Progenitor cell of endocrine pancreas (in vitro differentiated cells): ENCODE measurements around the gene DACT2. TPM values are rescaled to one million over a fixed set of nuclear protein-coding genes. Genes with fewer than 3 reads are reported as not detected.

Source experiments
- DNase-seq: peaks from one replicate; pipeline ENCODE4 v3.0.0; 2021; ENCODE audit warnings: low spot score; ENCODE audit not compliant: unreplicated experiment
- H3K27ac Mint-ChIP-seq: 2 replicates; pipeline ENCODE4 v1.8.0; 2021; ENCODE audit warnings: mild to moderate bottlenecking, moderate library complexity, mixed read lengths
- H3K27me3 Mint-ChIP-seq: 2 replicates; pipeline ENCODE4 v1.8.0; 2021; ENCODE audit warnings: mixed read lengths
- H3K36me3 Mint-ChIP-seq: 2 replicates; pipeline ENCODE4 v1.8.0; 2022; ENCODE audit warnings: mixed read lengths; ENCODE audit not compliant: insufficient read depth
- H3K4me1 Mint-ChIP-seq: 2 replicates; pipeline ENCODE4 v1.8.0; 2021; ENCODE audit warnings: low read depth, mixed read lengths
- H3K4me3 Mint-ChIP-seq: 2 replicates; pipeline ENCODE4 v1.8.0; 2021; ENCODE audit warnings: low read depth, mild to moderate bottlenecking, moderate library complexity, mixed read lengths
- H3K9me3 Mint-ChIP-seq: 2 replicates; pipeline ENCODE4 v1.8.0; 2021; ENCODE audit warnings: low read depth, mixed read lengths
- total RNA-seq: library from RNA; stranded (reverse); gene quantifications from 2 replicates; pipeline ENCODE4 v1.2.1, GENCODE V29; 2021
- TF ChIP-seq, protein P1 (sequence below): fragments of 200-600 bp; sonication (generic); IDR thresholded peaks from one replicate; pipeline ENCODE4 v1.5.0; 2021; ENCODE audit warnings: antibody characterized with exemption, mild to moderate bottlenecking; ENCODE audit not compliant: unreplicated experiment

The DACT2 gene
- total RNA-seq, 1 donor from 2014 or later = 33.2 TPM

DNA sequence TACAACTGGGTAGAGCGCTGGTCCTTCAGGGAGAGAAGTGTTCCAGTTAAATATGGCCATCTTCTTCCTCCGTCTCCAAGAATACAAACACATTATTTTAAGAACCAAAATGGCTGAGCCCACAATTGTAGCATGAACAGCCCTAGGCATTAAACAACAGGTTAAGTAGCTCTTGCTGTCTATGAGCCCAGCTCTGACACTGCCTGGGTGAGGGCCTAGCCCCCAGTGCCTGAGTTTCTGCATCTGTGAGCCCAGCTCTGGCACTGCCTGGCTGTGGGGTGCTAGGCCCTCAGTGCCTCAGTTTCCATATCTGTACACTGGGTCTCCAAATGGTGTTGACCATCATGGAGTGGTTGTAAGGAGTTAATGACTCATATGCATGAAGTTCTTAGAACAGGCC lies 24.8 kb upstream of the DACT2 start:
- peaks cover 12% of the 10 kb centered on the region for H3K27me3 Mint-ChIP-seq
- H3K36me3 Mint-ChIP-seq = no peaks in the 10 kb centered on the region
- H3K27ac Mint-ChIP-seq = no peak overlapping the region
- no peak for DNase-seq
- TF ChIP-seq, protein P1, sequence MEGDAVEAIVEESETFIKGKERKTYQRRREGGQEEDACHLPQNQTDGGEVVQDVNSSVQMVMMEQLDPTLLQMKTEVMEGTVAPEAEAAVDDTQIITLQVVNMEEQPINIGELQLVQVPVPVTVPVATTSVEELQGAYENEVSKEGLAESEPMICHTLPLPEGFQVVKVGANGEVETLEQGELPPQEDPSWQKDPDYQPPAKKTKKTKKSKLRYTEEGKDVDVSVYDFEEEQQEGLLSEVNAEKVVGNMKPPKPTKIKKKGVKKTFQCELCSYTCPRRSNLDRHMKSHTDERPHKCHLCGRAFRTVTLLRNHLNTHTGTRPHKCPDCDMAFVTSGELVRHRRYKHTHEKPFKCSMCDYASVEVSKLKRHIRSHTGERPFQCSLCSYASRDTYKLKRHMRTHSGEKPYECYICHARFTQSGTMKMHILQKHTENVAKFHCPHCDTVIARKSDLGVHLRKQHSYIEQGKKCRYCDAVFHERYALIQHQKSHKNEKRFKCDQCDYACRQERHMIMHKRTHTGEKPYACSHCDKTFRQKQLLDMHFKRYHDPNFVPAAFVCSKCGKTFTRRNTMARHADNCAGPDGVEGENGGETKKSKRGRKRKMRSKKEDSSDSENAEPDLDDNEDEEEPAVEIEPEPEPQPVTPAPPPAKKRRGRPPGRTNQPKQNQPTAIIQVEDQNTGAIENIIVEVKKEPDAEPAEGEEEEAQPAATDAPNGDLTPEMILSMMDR = no peak
- H3K4me3 Mint-ChIP-seq = no peak overlapping the region
- peaks cover 16% of the 10 kb centered on the region for H3K4me1 Mint-ChIP-seq
- no peaks in the 10 kb centered on the region for H3K9me3 Mint-ChIP-seq

DNA sequence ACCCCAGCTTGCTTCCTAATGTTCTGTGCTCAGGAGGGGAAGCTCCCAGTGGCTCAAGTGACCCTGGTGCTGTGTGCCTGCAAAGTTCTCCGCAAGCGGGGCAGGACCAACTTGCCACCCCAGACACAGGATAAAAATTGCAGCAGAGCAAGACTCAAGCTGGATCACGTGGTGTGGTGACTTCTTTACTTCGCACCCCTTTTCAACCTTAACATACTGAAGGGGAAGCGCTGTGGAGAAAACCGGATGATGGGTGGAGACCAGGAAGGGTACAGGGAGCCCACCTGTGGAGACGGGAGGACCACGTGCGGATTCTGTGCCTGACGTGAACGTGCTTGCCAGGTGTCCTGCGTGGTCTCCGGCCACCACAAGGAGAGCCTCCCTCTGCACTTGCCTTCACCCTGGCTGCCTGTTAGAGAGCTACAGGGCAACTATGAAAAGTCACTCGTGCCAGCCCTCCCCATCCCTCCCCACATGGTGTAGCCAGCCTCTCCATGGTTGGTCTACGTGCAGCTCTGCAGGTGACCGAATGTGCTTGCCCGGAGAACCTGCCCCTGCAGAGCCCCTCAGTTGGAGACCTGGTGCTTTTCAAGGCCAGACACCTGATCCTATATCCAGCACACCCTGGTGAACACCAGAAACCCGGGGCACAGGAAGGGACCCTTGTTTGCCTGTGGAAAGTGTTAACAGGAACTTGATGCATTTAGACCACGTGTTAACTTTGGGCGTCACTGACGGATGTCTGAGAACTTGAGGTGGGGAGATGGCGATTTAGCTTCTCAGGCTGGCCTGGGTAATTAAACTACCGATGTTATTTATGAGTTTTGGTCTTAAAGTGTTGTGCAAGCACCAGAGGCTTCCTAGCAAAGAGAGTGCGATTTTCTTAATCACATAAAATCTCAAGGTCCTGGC lies 23.9 kb upstream of the DACT2 start:
- Mint-ChIP-seq H3K27ac (no peak overlapping the region), H3K36me3 (no peaks in the 10 kb centered on the region), H3K9me3 (no peaks in the 10 kb centered on the region), H3K4me1 (peaks cover 16% of the 10 kb centered on the region), H3K27me3 (peaks cover 12% of the 10 kb centered on the region), H3K4me3 (no peak overlapping the region)
- TF ChIP-seq, protein P1 = no peak
- DNase-seq = no peak

DNA sequence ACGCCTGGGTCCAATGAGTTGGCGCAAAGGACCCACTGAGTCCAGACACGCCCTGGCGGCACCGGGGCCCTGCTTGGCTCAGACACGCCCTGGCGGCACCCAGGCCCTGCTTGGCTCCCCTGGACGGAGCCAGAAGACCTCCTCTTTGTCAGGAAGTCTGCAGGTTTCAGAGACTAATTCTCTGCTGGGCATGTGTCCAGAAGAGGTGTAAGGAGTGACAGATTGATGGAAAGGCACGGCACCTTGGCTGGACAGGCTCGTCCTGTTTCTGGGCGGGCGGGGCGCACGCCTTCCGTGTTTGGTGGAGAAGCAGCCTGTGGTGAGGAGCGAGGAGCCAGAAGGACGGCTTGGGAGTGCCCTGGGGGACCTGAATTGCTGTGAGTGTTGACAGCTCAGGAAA lies 23.1 kb upstream of the DACT2 start:
- Mint-ChIP-seq H3K4me1 (peaks cover 16% of the 10 kb centered on the region), H3K27me3 (peaks cover 10% of the 10 kb centered on the region), H3K36me3 (no peaks in the 10 kb centered on the region), H3K27ac (no peak overlapping the region), H3K9me3 (no peaks in the 10 kb centered on the region), H3K4me3 (no peak overlapping the region)
- DNase-seq = no peak
- TF ChIP-seq, protein P1 = no peak

GRCh38 chr6:168341280-168341900 lies 21.8 kb upstream of the DACT2 start:
- no peak for DNase-seq
- no peaks in the 10 kb centered on the region for H3K9me3 Mint-ChIP-seq
- H3K27ac Mint-ChIP-seq = no peak overlapping the region
- H3K4me3 Mint-ChIP-seq = no peak overlapping the region
- H3K36me3 Mint-ChIP-seq = no peaks in the 10 kb centered on the region
- peaks cover 10% of the 10 kb centered on the region for H3K27me3 Mint-ChIP-seq
- TF ChIP-seq, protein P1 = no peak
- H3K4me1 Mint-ChIP-seq = peaks cover 20% of the 10 kb centered on the region

GRCh38 chr6:168340819-168341218 lies 21.2 kb upstream of the DACT2 start:
- DNase-seq = no peak
- Mint-ChIP-seq H3K27ac (no peak overlapping the region), H3K27me3 (peaks cover 10% of the 10 kb centered on the region), H3K4me1 (peaks cover 18% of the 10 kb centered on the region), H3K36me3 (no peaks in the 10 kb centered on the region), H3K4me3 (no peak overlapping the region), H3K9me3 (no peaks in the 10 kb centered on the region)
- TF ChIP-seq, protein P1 = no peak
